ENCODE measurements around the gene DISC1.

GRCh38 chr1:231770506-231771175 is 144.1 kb downstream of the DISC1 start:
- TF ChIP-seq POLR2A (IDR thresholded peaks at IDR 0.05), result no peak
- no peak for TF ChIP-seq CTCF (IDR thresholded peaks at IDR 0.05)
- TF ChIP-seq EP300 (IDR thresholded peaks at IDR 0.05), result no peak
